T-helper 2 cell (primary cell): ENCODE measurements around the gene ADGRL1.
A peak's percentile ranks its signal among the peaks of the same experiment; 100 is the strongest.
"Not testable (repeated sequence)": the region's sequence is repeated elsewhere in the genome, so short reads cannot be mapped to it uniquely, and the experiment has no call there.

Experiments
- DNase-seq, 5 experiments: peaks; one replicate each; pipeline versions ENCODE4 v3.0.0 to v3.0.0-alpha.2; 2012 to 2022
- total RNA-seq, 2 donors: gene quantifications; one replicate each; lab custom pipeline; 2026; lab: John Stamatoyannopoulos, UW

Gene ADGRL1
- 22.6 to 33.4 reads per million in 2 donors for total RNA-seq

DNA sequence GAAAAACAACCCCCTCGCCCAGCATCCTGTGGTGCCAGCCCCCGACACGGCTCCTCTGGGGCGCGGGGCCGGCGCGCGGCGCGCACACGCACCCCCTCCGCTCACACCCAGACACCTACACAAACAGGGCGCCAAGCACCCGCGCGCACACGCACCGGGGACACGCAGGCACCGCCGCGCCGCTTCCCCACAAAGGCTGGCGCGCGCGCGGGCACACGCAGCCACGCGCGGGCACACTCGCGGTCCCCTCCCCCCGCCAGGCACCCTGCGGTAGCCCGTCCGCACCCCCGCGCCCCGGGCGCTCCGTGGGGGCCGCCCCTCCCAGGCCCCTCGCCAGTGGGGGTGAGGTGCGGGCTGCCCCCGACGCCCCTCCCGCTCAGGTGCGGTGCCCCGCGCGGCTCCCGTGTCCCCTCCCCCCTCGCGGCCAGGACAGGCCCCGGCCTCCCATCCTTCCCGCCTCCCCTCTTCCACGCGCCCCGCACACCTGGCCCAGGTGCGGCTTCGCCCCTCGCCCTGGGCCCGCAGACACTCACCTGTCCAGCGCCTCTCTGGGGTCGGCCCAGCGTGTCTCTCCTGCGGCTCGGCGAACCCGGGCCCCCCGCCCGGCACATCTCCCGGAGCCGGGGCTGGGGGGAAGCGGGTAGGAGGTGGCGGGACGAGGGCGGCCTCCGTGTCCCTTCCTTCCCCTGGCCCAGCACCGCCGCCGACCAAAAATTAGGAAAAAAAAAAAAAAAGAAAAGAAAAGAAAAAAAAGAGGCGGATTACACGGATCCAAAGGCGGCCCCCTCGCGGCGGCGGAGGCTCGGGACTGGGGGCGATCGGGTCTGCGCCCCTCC, at the start of gene ADGRL1:
Gene ADGRL1 (minus strand): TSS at position 718 of the 836 bp plus-strand sequence. CDS start 22,567 bp downstream, outside the sequence.
- DNase-seq, result peak in 1 of 5 experiments; percentile 52

DNA sequence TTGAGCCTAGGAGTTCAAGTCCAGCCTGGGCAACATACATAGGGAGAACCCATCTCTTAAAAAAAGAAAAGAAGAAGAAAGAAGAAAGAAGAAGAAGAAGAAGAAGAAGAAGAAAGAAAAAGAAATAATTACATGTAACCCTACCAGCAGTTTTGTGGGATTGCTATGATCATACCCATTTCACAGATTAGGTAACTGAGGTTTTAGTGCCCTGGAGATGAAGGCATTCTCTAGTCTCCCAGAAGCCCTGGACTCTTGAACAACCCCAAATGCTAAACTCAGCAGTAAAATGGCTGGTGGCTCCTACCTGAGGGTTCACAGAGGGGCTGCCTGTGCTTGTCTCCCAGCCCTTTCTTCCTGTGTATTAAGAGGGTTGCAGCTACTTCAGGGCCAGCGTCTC, 49.3 kb upstream of the ADGRL1 start:
- not testable (repeated sequence) for DNase-seq

DNA sequence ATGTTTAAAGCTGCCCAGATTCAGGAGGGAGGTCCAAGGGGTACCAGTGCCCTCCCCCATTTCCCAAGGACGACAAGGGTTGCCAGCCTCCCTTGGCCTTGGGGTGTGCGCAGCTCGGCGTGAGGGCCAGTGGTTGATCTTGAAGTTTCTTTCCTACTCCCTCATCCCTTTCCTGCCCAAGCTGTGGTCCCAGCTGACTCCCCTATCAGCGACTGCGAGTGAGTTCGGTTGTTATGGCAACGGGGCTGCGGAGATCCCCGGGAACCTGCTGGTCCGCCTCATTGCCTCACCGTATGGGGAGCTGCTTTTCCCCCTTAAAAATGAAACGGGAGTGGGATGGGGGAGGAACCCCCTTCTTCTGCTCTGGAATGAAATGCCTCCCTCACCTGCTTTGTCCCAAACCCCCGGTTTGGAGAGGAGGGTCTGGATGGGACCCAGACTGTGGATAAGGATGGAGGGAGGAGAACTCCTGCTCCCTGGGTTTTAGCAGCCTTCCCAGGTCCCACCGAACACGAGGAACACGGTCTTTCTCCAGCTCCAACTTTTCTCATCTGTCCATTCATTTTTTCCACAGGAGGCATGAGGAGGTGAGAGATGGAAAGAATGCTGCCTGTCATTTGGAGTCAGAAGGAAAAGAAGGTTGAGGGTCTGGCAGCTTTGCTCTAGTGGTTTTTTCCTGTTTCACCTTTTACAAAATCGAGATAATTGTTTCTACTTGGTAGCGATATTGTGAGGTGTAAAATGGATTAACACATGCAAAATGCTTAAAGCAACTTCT, 48.0 kb upstream of the ADGRL1 start:
- peak in 1 of 5 experiments; percentile 53 for DNase-seq

DNA sequence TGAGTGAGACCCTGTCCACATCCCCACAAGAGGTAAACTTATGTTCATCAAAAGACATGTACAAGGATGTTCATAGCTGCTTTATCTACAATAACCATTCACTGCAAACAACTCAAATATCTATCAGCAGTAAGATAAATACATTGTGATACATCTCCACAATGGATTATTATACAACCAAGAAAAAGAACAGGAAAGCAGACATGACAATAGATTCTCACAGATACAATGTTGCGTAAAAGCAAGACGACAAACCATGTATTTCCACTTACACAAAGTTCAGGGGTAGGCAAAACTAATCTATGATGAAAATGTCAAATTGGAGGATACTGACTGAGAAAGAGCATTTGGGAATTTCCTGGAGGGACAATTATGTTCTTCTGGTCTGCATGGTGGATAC, 46.2 kb upstream of the ADGRL1 start:
- not testable (repeated sequence) for DNase-seq

DNA sequence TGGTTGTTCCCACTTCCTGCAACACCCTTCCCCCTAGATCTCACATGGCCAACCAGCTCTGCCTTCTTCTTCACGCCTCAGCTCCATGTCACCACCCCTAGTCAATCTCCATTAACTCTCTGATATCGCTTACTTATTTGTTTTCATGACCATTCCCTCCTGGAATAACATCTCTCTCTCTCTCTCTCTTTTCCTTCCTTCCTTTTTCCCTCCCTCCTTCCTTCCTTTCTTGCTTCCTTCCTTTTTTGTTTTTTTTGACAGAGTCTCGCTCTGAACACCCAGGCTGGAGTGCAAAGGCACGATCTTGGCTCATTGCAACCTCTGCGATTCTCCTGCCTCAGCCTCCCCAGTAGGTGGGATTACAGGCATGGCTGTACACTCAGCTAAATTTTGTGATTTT, 44.9 kb upstream of the ADGRL1 start:
- DNase-seq, result no peak

DNA sequence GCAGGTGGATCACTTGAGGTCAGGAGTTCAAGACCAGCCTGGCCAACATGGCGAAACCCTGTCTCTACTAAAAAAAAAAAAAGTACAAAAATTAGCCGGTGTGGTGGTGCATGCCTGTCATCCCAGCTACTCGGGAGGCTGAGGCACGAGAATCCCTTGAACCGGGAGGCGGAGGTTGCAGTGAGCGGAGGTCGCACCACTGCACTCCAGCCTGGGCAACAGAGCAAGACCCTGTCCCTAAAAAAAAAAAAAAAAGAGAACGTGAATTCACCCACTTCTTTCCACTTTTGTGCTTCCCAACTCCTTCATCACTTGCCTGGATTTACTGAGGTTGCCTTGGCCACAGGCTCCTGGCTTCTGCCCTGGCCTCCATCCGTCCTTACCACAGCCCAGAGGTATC, 44.3 kb upstream of the ADGRL1 start:
- DNase-seq, result not testable (repeated sequence)

DNA sequence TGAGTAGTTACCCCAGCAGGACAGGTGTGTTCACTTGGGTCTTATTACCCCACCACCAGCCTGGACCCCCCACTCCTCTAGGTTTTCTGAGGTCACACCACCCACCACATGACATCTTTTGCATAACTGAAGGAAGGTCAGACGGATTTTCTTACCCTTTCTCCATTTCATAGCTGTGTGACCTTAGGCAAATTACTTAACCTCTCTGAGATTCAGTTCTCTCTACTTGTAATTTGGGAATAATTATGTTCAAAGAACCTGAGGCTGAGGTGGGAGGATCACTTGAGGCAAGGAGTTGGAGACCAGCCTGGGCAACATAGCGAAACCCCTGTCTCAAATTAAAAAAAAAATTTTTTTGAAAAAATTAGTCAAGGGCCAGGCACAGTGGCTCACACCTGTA, 43.9 kb upstream of the ADGRL1 start:
- not testable (repeated sequence) for DNase-seq

DNA sequence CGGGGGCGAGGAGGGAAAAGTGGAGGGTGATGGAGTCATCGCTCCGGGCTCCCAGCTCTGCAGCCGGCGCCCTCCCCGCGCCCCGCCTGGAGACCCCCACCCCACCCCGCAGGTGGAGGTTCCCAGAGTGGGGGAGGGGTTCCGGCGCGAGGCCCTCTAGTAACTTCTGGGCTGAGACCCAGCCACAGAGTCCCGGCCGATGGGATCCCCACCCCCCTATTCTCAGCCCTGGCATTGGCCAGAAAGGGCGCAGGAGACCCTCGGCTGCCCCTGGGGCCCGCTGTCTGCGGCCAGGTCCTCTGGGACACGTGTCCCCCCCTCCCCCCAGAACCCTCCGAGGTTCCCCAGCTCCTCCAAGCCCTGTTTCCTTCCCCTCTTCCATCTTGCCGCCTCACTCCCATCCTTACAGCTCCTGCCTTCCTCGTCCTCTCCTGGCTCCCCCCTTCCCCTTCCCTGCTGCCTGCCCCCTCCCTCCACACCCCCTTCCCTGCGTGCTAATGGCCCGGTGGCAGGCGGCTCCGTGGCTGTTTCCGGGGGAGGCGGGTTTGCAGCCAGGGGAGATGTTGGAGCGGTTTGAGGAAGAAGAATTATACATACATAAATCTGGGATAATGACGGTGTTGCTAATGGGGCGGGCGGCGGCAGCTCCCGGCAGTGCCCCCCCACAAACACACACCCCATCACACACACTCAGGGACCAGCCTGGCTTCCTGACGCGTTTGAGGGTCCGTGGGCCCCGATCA, 43.2 kb upstream of the ADGRL1 start:
- DNase-seq, result peak in 1 of 5 experiments; percentile 7

DNA sequence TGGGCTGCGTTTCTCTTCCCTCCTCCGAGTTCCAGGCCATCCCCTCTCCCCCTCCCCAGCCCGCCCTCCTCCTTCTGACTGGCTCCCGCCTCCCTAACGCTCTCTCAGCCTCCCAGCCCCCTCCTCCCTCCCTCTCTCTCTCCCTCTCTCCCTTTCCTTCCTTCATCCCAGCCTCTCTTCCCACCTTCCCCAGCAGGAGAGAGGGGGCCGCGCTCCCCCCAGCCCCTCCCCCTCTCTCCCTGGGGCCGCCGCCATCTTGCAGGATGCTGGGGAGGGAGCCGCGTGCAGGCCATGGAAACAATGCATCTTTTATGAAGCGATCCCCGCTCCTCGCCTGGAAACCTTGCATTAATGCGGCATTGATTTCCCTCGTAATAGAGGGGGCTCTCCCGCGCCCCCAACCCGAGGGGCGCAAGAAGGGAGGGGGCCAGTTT, 42.6 kb upstream of the ADGRL1 start:
- DNase-seq, result peak in 4 of 5 experiments; percentile 6 to 36 (median 9)

DNA sequence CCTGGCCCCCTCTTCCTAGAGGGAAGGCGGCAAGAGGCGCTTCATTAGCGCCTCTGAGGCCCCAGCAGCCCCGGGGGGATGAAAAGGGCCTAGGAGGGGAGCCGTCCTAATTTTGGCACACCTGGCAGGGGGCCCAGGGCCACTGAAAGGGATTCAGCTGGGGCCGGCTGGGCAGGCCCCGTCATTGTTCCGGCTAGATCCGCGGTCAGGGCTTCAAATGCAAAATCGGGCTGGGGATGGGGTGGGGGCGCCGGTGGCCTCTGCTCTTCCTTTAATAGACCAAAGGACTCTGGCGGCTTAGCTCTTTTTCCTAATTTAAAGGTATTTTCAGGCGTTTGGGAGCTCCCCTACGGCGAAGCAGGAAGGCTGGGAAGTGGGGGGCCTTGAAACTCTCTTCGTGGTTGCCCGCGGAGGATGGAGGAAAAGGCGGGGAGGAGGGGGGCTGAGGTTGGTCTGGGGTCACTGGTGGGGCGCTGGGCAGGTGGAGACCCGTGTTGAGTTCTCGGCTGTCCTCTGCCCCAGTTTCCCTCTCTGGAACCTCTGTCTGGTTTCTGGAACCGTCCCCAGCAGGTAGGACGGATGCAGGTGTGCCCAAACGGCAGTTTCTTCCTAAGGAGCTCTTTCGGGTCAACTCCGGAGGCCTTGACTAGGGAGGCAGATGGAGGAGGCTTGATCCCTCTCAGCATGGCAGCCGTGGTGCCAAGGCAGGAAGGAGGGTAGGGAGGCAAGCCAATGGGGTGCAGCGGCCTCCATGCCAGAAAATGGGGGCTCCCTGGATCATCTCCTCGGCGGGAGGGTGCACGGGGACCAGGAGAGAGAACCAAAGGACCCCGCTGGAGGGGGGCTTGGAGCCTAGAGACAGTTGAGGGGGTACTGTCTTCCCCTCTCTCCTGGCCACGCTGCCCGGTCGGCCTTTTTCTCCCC, 41.8 kb upstream of the ADGRL1 start:
- DNase-seq, result not testable (repeated sequence)

DNA sequence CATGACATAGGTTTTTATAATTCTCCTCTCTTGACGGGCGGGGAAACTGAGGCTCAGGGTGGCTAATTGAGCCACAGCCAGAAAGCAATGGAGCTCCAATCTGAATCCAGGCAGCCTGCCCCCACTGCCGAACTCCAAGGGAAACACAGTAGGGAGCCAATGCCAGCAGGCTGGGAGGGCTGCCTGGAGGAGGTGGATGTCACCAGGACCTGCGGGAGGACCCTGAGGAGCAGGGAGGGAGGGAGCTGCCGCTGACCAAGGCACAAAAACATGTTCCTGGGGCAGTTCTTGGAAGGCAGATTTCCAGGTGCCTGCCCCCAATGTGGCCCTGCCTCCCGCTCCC, 41.2 kb upstream of the ADGRL1 start:
- not testable (repeated sequence) for DNase-seq

DNA sequence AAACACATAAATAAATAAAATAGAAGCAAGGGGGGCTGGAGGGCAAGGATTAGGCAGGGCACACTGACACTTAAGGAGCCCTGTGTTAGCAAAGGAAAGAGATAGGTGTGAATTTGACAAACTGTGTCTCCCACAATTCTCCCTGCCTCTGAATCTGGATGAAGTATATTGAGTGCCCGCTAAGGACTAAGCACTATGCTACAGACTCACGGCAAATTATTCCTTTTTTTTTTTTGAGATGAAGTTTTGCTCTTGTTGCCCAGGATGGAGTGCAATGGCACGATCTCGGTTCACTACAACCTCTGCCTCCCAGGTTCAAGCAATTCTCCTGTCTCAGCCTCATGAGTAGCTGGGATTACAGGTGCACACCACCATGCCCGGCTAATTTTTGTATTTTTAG, 38.4 kb upstream of the ADGRL1 start:
- not testable (repeated sequence) for DNase-seq

DNA sequence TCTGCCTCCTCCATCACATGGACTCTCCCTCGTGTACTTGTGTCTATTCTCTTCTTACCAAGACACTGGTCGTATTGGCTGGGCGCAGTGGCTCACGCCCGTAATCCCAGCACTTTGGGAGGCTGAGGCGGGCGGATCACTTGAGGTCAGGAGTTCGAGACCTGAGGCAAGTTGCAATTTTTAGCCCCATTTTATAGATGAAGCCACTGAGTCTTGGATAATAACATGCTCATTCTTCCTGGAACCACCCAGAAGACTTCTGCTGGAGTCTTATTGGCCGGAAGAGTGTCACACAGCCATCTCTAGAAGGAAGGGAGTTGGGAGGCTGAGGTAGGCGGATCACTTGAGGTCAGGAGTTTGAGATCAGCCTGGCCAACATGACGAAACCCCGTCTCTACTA, 37.7 kb upstream of the ADGRL1 start:
- DNase-seq, result not testable (repeated sequence)

DNA sequence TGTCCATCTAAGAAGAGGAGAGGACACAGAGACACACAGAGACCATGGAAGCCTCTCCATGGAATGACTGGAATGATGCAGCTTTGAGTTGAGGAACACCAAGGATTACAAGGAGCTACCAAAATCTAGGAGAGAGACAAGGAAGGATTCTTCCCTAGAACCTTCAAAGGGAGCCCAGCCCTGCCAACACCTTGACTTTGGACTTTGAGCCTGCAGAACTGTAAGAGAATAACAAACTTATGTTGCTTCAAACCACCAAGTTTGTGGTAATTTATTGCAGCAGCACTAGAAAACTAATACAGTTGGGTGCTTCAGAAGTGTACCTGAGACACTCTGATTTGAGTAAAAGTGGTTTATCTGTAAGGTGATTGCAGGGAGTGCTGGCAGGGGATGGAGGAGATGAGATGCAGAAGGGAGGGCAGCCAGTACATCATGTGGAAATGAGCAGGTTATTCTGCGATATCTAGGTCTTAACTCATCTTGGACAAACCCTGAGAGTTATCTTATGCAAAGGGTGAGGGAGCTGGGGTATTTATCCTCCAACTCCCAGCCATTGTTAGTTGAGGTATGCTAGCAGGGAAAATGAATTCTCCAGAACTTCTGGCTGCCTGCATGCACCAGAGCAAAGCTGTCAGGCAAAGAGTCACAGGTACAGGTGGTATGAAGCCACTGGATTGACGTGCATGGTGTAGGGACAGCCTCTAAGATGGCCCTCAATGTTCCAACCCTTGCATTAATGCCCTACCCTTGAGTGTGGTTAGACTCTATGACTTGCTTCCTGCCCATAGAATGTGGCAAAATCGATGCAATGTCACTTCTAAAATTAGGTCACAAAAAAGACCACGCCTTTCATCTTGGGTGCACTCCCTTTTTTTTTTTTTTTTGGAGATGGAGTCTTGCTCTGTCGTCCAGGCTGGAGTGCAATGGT, 31.3 kb upstream of the ADGRL1 start:
- peak in 2 of 5 experiments; percentile 28 to 49 for DNase-seq

DNA sequence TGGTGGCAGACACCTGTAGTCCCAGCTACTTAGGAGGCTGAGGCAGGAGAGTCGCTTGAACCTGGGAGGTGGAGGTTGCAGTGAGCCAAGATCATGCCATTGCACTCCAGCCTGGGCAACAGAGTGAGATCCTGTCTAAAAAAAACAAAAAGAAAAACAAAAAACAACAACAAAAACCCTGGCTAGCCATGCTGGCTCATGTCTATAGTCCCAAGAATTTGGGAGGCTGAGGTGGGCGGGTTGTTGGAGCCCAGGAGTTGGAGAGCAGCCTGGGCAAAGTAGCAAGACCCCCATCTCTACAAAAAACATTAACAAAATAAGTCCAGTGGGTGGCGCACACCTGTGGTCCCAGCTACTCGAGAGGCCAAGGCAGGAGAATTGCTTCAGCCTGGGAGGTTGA, 27.0 kb upstream of the ADGRL1 start:
- not testable (repeated sequence) for DNase-seq

DNA sequence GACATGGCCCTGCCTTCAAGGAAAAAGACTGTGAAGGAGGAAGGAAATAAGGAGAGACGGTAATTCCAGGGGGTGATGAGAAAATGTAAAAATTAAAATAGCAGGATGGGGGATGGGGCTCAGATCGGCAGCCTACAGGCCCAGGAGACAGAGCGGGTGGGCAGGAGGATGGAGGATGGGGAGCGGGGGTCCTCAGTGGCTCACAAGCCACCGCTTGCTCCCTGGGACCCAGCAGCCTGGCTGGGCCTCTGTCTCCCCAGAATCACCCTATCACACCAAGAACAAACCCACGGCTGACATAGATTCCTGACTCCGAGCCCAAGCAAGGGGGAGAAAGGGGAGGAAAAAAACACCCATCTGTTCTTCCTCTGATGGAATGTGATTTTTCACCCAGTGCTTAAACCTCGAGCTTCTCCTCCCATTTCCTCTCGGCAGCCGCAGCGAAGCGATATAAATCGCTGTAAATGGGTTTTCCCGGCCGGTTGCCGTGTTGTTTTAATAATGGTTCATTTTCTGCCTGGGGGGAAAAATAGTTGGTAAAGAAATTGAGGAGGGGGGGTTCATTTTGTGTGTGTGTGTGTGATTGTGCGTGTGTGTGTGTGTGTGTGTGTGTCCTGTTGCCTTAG, 22.6 kb upstream of the ADGRL1 start:
- not testable (repeated sequence) for DNase-seq

DNA sequence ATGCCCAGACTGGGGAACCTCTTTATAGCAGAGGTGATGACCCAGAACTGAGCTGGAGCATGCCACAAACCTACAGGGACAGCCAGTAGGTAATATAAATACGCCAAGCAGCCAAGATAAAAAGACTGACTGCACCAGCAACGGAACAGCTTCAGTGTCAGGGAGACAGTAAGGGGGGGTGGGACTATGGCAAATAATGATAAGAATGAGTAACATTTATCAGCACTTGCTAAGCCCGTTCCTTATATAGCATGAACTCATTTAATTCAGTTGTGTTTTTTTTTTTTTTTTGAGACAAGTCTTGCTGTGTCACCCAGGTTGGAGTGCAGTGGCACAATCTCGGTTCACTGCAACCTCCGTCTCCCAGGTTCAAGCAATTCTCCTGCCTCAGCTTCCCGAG, 20.5 kb upstream of the ADGRL1 start:
- not testable (repeated sequence) for DNase-seq

DNA sequence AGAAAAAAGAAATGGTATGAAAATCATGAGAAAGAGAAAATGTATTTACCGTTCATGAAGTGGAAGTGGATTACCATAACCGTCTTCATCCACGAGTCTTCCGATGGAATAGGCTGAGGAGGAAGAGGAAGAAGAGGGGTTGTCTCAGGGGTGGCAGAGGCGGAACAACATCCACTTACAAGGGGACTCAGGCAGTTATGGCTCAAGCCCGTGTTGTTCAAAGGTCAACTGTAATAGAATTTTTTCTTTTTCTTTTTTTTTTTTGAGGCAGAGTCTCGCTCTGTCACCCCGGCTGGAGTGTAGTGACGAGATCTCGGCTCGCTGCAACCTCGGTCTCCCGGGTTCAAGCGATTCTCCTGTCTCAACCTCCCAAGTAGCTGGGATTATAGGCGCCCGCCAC, 16.9 kb upstream of the ADGRL1 start:
- DNase-seq, result no peak

DNA sequence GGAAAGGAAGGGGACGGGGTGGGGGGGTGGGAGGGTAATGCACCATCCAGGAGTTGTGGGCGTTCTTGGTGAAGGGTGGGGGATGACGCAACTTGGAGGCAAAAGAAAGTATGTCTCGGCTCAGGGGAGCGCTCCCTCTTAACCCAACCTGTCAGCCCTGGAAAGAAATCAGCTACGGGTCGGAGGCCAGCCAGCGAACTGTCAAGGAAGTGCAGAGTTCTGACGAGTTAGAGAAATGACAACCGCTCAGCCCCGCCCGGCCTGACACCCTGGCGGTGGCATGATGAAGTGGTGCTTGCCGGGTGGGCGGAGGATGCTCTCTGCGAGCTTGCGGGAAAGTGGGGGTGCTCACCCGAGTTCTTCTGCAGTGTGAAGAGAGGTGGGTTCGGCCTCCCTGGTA, 15.4 kb upstream of the ADGRL1 start:
- DNase-seq, result peak; percentile 39 to 83 (median 65)
